Measurements from ENCODE around the gene LNX2. TPM values are rescaled to one million over a fixed set of nuclear protein-coding genes. Genes with fewer than 3 reads are reported as not detected.

Gene LNX2
- 6.9 TPM for total RNA-seq
- polyA plus RNA-seq, result 9.4 TPM
- long read RNA-seq, donor 1, result 0 reads
- long read RNA-seq, donor 2, result 0 reads
- long read RNA-seq, donor 3, full-length matches to known transcripts, result 1 of 255 reads
- long read RNA-seq, donor 3, partial matches to known transcripts, result 230 of 255 reads
- long read RNA-seq, donor 3, other reads (novel, unspliced or antisense), result 24 of 255 reads
- long read RNA-seq, donor 4, partial matches to known transcripts, result 204 of 210 reads
- long read RNA-seq, donor 4, other reads (novel, unspliced or antisense), result 6 of 210 reads
- long read RNA-seq, donor 5, full-length matches to known transcripts, result 3 of 304 reads
- long read RNA-seq, donor 5, partial matches to known transcripts, result 290 of 304 reads
- long read RNA-seq, donor 5, other reads (novel, unspliced or antisense), result 11 of 304 reads
- long read RNA-seq, donor 6, full-length matches to known transcripts, result 1 of 190 reads
- long read RNA-seq, donor 6, partial matches to known transcripts, result 175 of 190 reads
- long read RNA-seq, donor 6, other reads (novel, unspliced or antisense), result 14 of 190 reads
- long read RNA-seq, donor 7, partial matches to known transcripts, result 448 of 454 reads
- long read RNA-seq, donor 7, other reads (novel, unspliced or antisense), result 6 of 454 reads
- long read RNA-seq, donor 8, result 0 reads
- long read RNA-seq, donor 9, result 0 reads
- long read RNA-seq, donor 10, partial matches to known transcripts, result 159 of 159 reads
- long read RNA-seq, donor 10, other reads (novel, unspliced or antisense), result 0 of 159 reads

GRCh38 chr13:27620377-27621115 is at the start of gene LNX2:
LNX2 (minus strand) TSS chr13:27620529; CDS start chr13:27581703, 38,826 bp downstream.
- peaks cover 0 to 25% of the 10 kb centered on the region in 2 donors for H3K36me3 ChIP-seq (ENCODE audit: control insufficient read depth in 2 of 2, insufficient read depth in 2 of 2, low read length in 1 of 2)
- under 1% methylated on average over 79 of the region's 79 CpGs for WGBS
- peak within 1 kb of the TSS; percentile 59 to 91 for H3K4me3 ChIP-seq (ENCODE audit: low read length in 2 of 2)
- H3K4me1 ChIP-seq (ENCODE audit: control insufficient read depth in 2 of 2, insufficient read depth in 2 of 2, low read length in 2 of 2), result peaks cover 22% of the 10 kb centered on the region in 2 donors
- peak within 1 kb of the TSS; percentile 97 to 98 for H3K27ac ChIP-seq (ENCODE audit: low read depth in 1 of 2, low read length in 1 of 2)
- peak; percentile 77 to 97 (median 92) for DNase-seq (ENCODE audit: low read depth in 6 of 9, low spot score in 9 of 9)
- no peaks in the 10 kb centered on the region for H3K27me3 ChIP-seq (ENCODE audit: control insufficient read depth in 2 of 2, insufficient read depth in 1 of 2, low read length in 1 of 2)
- peaks cover 0 to 1% of the 10 kb centered on the region in 2 donors for H3K9me3 ChIP-seq (ENCODE audit: control insufficient read depth in 2 of 2, insufficient read depth in 1 of 2, low read length in 1 of 2)

- no peaks in the 10 kb centered on the region for H3K27me3 ChIP-seq (ENCODE audit: control insufficient read depth in 2 of 2, insufficient read depth in 1 of 2, low read length in 1 of 2)
- H3K27ac ChIP-seq (ENCODE audit: low read depth in 1 of 2, low read length in 1 of 2), result no peak overlapping the region
- 16% methylated on average over 2 of the region's 2 CpGs for WGBS
- no peak for DNase-seq (ENCODE audit: low read depth in 6 of 9, low spot score in 9 of 9)
- H3K4me1 ChIP-seq (ENCODE audit: control insufficient read depth in 2 of 2, insufficient read depth in 2 of 2, low read length in 2 of 2), result no peaks in the 10 kb centered on the region
- no peaks in the 10 kb centered on the region for H3K9me3 ChIP-seq (ENCODE audit: control insufficient read depth in 2 of 2, insufficient read depth in 1 of 2, low read length in 1 of 2)
- no peak overlapping the region for H3K4me3 ChIP-seq (ENCODE audit: low read length in 2 of 2)
- H3K36me3 ChIP-seq (ENCODE audit: control insufficient read depth in 2 of 2, insufficient read depth in 2 of 2, low read length in 1 of 2), result peaks cover 7 to 14% of the 10 kb centered on the region in 2 donors
These were observed 47.6 kb upstream of the LNX2 start for GRCh38 chr13:27667946-27668345.

GRCh38 chr13:27666951-27667350 is 46.6 kb upstream of the LNX2 start:
- no peaks in the 10 kb centered on the region for H3K9me3 ChIP-seq (ENCODE audit: control insufficient read depth in 2 of 2, insufficient read depth in 1 of 2, low read length in 1 of 2)
- no peak for DNase-seq (ENCODE audit: low read depth in 6 of 9, low spot score in 9 of 9)
- no peaks in the 10 kb centered on the region for H3K4me1 ChIP-seq (ENCODE audit: control insufficient read depth in 2 of 2, insufficient read depth in 2 of 2, low read length in 2 of 2)
- no peak overlapping the region for H3K4me3 ChIP-seq (ENCODE audit: low read length in 2 of 2)
- no peaks in the 10 kb centered on the region for H3K27me3 ChIP-seq (ENCODE audit: control insufficient read depth in 2 of 2, insufficient read depth in 1 of 2, low read length in 1 of 2)
- H3K36me3 ChIP-seq (ENCODE audit: control insufficient read depth in 2 of 2, insufficient read depth in 2 of 2, low read length in 1 of 2), result peaks cover 7 to 14% of the 10 kb centered on the region in 2 donors
- no peak overlapping the region for H3K27ac ChIP-seq (ENCODE audit: low read depth in 1 of 2, low read length in 1 of 2)
- 85% methylated on average over 3 of the region's 3 CpGs for WGBS

GRCh38 chr13:27665761-27666160 is 45.4 kb upstream of the LNX2 start:
- Histone ChIP-seq H3K27me3 (ENCODE audit: control insufficient read depth in 2 of 2, insufficient read depth in 1 of 2, low read length in 1 of 2) (no peaks in the 10 kb centered on the region), H3K4me1 (ENCODE audit: control insufficient read depth in 2 of 2, insufficient read depth in 2 of 2, low read length in 2 of 2) (no peaks in the 10 kb centered on the region), H3K36me3 (ENCODE audit: control insufficient read depth in 2 of 2, insufficient read depth in 2 of 2, low read length in 1 of 2) (peaks cover 7 to 14% of the 10 kb centered on the region in 2 donors), H3K4me3 (ENCODE audit: low read length in 2 of 2) (no peak overlapping the region), H3K27ac (ENCODE audit: low read depth in 1 of 2, low read length in 1 of 2) (no peak overlapping the region), H3K9me3 (ENCODE audit: control insufficient read depth in 2 of 2, insufficient read depth in 1 of 2, low read length in 1 of 2) (no peaks in the 10 kb centered on the region)
- 96% methylated on average over 19 of the region's 19 CpGs for WGBS
- DNase-seq (ENCODE audit: low read depth in 6 of 9, low spot score in 9 of 9), result no peak

GRCh38 chr13:27665333-27665732 is 45.0 kb upstream of the LNX2 start:
- peaks cover 7 to 14% of the 10 kb centered on the region in 2 donors for H3K36me3 ChIP-seq (ENCODE audit: control insufficient read depth in 2 of 2, insufficient read depth in 2 of 2, low read length in 1 of 2)
- no peaks in the 10 kb centered on the region for H3K4me1 ChIP-seq (ENCODE audit: control insufficient read depth in 2 of 2, insufficient read depth in 2 of 2, low read length in 2 of 2)
- DNase-seq (ENCODE audit: low read depth in 6 of 9, low spot score in 9 of 9), result no peak
- no peaks in the 10 kb centered on the region for H3K27me3 ChIP-seq (ENCODE audit: control insufficient read depth in 2 of 2, insufficient read depth in 1 of 2, low read length in 1 of 2)
- 91% methylated on average over 3 of the region's 3 CpGs for WGBS
- H3K4me3 ChIP-seq (ENCODE audit: low read length in 2 of 2), result no peak overlapping the region
- no peaks in the 10 kb centered on the region for H3K9me3 ChIP-seq (ENCODE audit: control insufficient read depth in 2 of 2, insufficient read depth in 1 of 2, low read length in 1 of 2)
- H3K27ac ChIP-seq (ENCODE audit: low read depth in 1 of 2, low read length in 1 of 2), result no peak overlapping the region

GRCh38 chr13:27663947-27664346 is 43.6 kb upstream of the LNX2 start:
- Histone ChIP-seq H3K4me1 (ENCODE audit: control insufficient read depth in 2 of 2, insufficient read depth in 2 of 2, low read length in 2 of 2) (no peaks in the 10 kb centered on the region), H3K9me3 (ENCODE audit: control insufficient read depth in 2 of 2, insufficient read depth in 1 of 2, low read length in 1 of 2) (no peaks in the 10 kb centered on the region), H3K4me3 (ENCODE audit: low read length in 2 of 2) (no peak overlapping the region), H3K27me3 (ENCODE audit: control insufficient read depth in 2 of 2, insufficient read depth in 1 of 2, low read length in 1 of 2) (no peaks in the 10 kb centered on the region), H3K36me3 (ENCODE audit: control insufficient read depth in 2 of 2, insufficient read depth in 2 of 2, low read length in 1 of 2) (peaks cover 7 to 14% of the 10 kb centered on the region in 2 donors), H3K27ac (ENCODE audit: low read depth in 1 of 2, low read length in 1 of 2) (no peak overlapping the region)
- DNase-seq (ENCODE audit: low read depth in 6 of 9, low spot score in 9 of 9), result no peak
- 99% methylated on average over 8 of the region's 8 CpGs for WGBS

GRCh38 chr13:27662738-27663470 is 42.6 kb upstream of the LNX2 start:
- H3K27me3 ChIP-seq (ENCODE audit: control insufficient read depth in 2 of 2, insufficient read depth in 1 of 2, low read length in 1 of 2), result no peaks in the 10 kb centered on the region
- DNase-seq (ENCODE audit: low read depth in 6 of 9, low spot score in 9 of 9), result no peak
- no peak overlapping the region for H3K27ac ChIP-seq (ENCODE audit: low read depth in 1 of 2, low read length in 1 of 2)
- H3K36me3 ChIP-seq (ENCODE audit: control insufficient read depth in 2 of 2, insufficient read depth in 2 of 2, low read length in 1 of 2), result peaks cover 7 to 9% of the 10 kb centered on the region in 2 donors
- H3K4me3 ChIP-seq (ENCODE audit: low read length in 2 of 2), result no peak overlapping the region
- H3K4me1 ChIP-seq (ENCODE audit: control insufficient read depth in 2 of 2, insufficient read depth in 2 of 2, low read length in 2 of 2), result no peaks in the 10 kb centered on the region
- H3K9me3 ChIP-seq (ENCODE audit: control insufficient read depth in 2 of 2, insufficient read depth in 1 of 2, low read length in 1 of 2), result no peaks in the 10 kb centered on the region
- WGBS, result 99% methylated on average over 2 of the region's 2 CpGs

GRCh38 chr13:27661017-27661416 is 40.7 kb upstream of the LNX2 start:
- no peaks in the 10 kb centered on the region for H3K4me1 ChIP-seq (ENCODE audit: control insufficient read depth in 2 of 2, insufficient read depth in 2 of 2, low read length in 2 of 2)
- H3K27ac ChIP-seq (ENCODE audit: low read depth in 1 of 2, low read length in 1 of 2), result no peak overlapping the region
- peaks cover 4 to 5% of the 10 kb centered on the region in 2 donors for H3K36me3 ChIP-seq (ENCODE audit: control insufficient read depth in 2 of 2, insufficient read depth in 2 of 2, low read length in 1 of 2)
- no peak for DNase-seq (ENCODE audit: low read depth in 6 of 9, low spot score in 9 of 9)
- H3K4me3 ChIP-seq (ENCODE audit: low read length in 2 of 2), result no peak overlapping the region
- no peaks in the 10 kb centered on the region for H3K9me3 ChIP-seq (ENCODE audit: control insufficient read depth in 2 of 2, insufficient read depth in 1 of 2, low read length in 1 of 2)
- no peaks in the 10 kb centered on the region for H3K27me3 ChIP-seq (ENCODE audit: control insufficient read depth in 2 of 2, insufficient read depth in 1 of 2, low read length in 1 of 2)
